Thoracic aorta (tissue), 2 donors: ENCODE data around the gene PIK3R6. TPM values are rescaled to one million over a fixed set of nuclear protein-coding genes. Genes with fewer than 3 reads are reported as not detected.

Source experiments
- ATAC-seq: fragments of 150-250 bp; one replicate; pipeline ENCODE4 v1.8.0; 2017; ENCODE audit warnings: low read depth; ENCODE audit not compliant: insufficient number of reproducible peaks, low FRiP score
- DNase-seq: peaks from one replicate; pipeline ENCODE4 v3.0.0-alpha.2; 2020; ENCODE audit warnings: low spot score
- H3K27ac ChIP-seq, 2 donors: fragments of 200-600 bp; sonication (generic); 1 replicate in 1 of 2; 2 replicates in 1 of 2; pipeline ENCODE4 v1.5.1; 2016; ENCODE audit warnings: mild to moderate bottlenecking in 2 of 2, moderate library complexity in 2 of 2
- H3K27me3 ChIP-seq: fragments of 200-600 bp; sonication (generic); replicated peaks from 2 replicates; pipeline ENCODE4 v1.6.0; 2016; ENCODE audit warnings: mild to moderate bottlenecking; ENCODE audit not compliant: insufficient read depth
- H3K36me3 ChIP-seq: fragments of 200-600 bp; sonication (generic); one replicate; pipeline ENCODE4 v1.5.1; 2016
- H3K4me1 ChIP-seq, 2 donors: fragments of 200-600 bp; sonication (generic); 1 replicate in 1 of 2; 2 replicates in 1 of 2; pipeline versions ENCODE4 v1.5.1 to v1.6.0; 2016; ENCODE audit warnings: low read depth in 2 of 2, mild to moderate bottlenecking in 1 of 2; ENCODE audit not compliant: control insufficient read depth in 1 of 2
- H3K4me3 ChIP-seq: fragments of 200-600 bp; sonication (generic); 2 replicates; pipeline ENCODE4 v1.5.1; 2016; ENCODE audit warnings: mild to moderate bottlenecking
- H3K9me3 ChIP-seq: fragments of 200-600 bp; sonication (generic); 2 replicates; pipeline ENCODE4 v1.5.1; 2016
- total RNA-seq, 2 donors: library from RNA; depleted of rRNA; stranded (reverse); fragments of >200 nt; gene quantifications; one replicate each; pipeline versions ENCODE4 v1.1.0 to v1.2.3, GENCODE V29; 2016
- TF ChIP-seq, protein P1 (sequence below): fragments of 200-600 bp; sonication (generic); IDR thresholded peaks from one replicate; pipeline ENCODE4 v1.5.1; 2019; ENCODE audit warnings: antibody characterized with exemption

The PIK3R6 gene
- total RNA-seq, 2 donors from 2014 or later: 1.5 to 3.5 TPM

- no peaks in the 10 kb centered on the region for H3K4me1 ChIP-seq
- TF ChIP-seq, protein P1, sequence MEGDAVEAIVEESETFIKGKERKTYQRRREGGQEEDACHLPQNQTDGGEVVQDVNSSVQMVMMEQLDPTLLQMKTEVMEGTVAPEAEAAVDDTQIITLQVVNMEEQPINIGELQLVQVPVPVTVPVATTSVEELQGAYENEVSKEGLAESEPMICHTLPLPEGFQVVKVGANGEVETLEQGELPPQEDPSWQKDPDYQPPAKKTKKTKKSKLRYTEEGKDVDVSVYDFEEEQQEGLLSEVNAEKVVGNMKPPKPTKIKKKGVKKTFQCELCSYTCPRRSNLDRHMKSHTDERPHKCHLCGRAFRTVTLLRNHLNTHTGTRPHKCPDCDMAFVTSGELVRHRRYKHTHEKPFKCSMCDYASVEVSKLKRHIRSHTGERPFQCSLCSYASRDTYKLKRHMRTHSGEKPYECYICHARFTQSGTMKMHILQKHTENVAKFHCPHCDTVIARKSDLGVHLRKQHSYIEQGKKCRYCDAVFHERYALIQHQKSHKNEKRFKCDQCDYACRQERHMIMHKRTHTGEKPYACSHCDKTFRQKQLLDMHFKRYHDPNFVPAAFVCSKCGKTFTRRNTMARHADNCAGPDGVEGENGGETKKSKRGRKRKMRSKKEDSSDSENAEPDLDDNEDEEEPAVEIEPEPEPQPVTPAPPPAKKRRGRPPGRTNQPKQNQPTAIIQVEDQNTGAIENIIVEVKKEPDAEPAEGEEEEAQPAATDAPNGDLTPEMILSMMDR: no peak
- no peaks in the 10 kb centered on the region for H3K27me3 ChIP-seq
- ATAC-seq: no peak
- no peak overlapping the region for H3K27ac ChIP-seq
- no peaks in the 10 kb centered on the region for H3K36me3 ChIP-seq
- H3K9me3 ChIP-seq: no peaks in the 10 kb centered on the region
- H3K4me3 ChIP-seq: no peak overlapping the region
- DNase-seq: no peak
Observed at GRCh38 chr17:8904201-8904600, 36.7 kb upstream of the PIK3R6 start.

DNA sequence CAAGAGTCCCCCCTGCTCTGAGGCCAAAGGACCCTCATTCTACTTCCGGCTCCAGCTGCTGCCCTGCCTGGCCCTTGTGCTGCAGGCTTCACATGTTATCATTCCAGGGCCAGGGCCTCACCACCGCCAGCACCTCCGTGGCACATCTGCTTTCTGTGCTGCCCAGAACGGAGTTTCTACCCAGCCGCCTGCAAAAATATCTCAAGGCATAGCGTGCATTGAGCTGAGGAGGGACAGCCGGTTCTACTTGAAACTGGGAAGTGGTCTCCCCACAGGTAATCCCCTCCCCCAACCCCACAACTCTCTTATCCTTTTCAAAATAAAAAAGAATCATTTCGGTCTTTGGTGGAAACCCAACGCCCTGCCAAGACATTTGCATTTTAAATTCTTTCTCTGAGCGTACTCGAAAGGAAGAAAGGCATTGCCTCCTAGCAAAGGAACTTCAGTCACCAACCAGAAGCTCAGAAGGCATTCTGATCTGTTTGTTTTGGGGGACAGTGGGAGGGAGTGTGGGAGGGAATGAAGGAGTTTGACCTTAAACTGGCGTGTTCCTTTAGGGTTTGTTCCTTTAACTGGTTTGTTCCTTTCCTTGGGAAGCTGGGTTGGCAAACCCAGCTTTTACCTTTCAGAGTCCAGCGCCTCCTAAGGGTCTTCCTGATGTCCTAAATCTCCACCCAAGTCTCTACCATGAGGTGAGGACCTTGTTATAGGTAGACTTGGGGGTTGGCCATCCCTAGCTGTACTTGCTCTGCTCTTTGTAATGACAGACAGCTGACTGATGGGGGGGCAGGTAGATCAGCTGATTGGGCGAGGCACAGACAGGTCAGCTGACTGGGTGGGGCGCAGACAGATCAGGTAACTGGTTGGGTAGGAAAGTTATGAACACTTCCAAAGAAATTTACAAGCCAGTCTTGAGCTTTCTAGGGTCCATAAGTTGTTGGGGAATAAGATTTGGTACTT lies 33.4 kb upstream of the PIK3R6 start:
- TF ChIP-seq, protein P1: no peak
- Histone ChIP-seq H3K27ac (no peak overlapping the region), H3K27me3 (no peaks in the 10 kb centered on the region), H3K9me3 (no peaks in the 10 kb centered on the region), H3K36me3 (no peaks in the 10 kb centered on the region), H3K4me1 (no peaks in the 10 kb centered on the region), H3K4me3 (no peak overlapping the region)
- no peak for ATAC-seq
- no peak for DNase-seq

DNA sequence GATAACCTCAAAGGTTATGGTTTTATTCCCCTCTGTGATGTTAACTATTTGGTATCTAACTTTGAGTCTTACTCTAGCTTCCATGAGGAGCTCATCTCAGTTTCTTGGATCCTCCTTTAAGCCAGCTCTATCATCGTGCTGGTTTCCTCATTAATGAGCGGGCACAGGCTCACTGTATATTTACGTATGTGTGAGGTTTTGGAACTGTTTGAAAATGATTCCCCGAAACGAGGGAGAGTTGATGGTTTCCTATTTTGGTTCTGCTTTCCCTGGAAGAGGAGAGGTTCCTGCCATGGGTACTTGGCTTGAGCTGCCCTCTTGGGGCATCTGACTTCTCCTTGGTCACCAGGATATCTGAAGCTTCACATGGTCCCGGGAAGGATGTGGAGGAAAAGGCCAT lies 32.7 kb upstream of the PIK3R6 start:
- no peaks in the 10 kb centered on the region for H3K27me3 ChIP-seq
- H3K27ac ChIP-seq: no peak overlapping the region
- no peaks in the 10 kb centered on the region for H3K4me1 ChIP-seq
- H3K36me3 ChIP-seq: no peaks in the 10 kb centered on the region
- no peak for DNase-seq
- H3K4me3 ChIP-seq: no peak overlapping the region
- ATAC-seq: no peak
- no peaks in the 10 kb centered on the region for H3K9me3 ChIP-seq
- TF ChIP-seq, protein P1: no peak

DNA sequence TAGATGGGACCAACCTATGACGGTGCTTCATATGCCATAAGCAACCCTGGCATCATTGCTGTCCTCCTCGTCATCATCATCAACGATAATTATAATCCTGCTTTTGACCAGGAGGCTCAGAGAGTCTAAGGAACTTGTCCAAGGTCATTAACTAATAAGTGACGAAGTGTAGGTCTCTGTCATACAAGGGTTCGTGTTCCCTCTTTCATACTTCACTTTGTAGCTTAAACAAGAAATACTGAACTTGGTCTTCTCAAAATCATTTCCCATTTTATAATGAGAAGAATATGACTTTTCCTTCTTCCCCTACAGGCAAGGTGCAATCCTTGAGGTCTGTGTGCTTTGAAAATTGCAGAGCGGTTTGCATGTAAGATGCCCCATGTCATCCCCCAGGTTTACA lies 31.2 kb upstream of the PIK3R6 start:
- ATAC-seq: no peak
- no peaks in the 10 kb centered on the region for H3K36me3 ChIP-seq
- no peaks in the 10 kb centered on the region for H3K27me3 ChIP-seq
- no peak for DNase-seq
- H3K4me1 ChIP-seq: no peaks in the 10 kb centered on the region
- H3K27ac ChIP-seq: no peak overlapping the region
- no peak overlapping the region for H3K4me3 ChIP-seq
- TF ChIP-seq, protein P1: no peak
- no peaks in the 10 kb centered on the region for H3K9me3 ChIP-seq

- TF ChIP-seq, protein P1: no peak
- no peak overlapping the region for H3K4me3 ChIP-seq
- DNase-seq (no peak), ATAC-seq (no peak)
- H3K36me3 ChIP-seq: no peaks in the 10 kb centered on the region
- no peaks in the 10 kb centered on the region for H3K27me3 ChIP-seq
- no peaks in the 10 kb centered on the region for H3K9me3 ChIP-seq
- H3K27ac ChIP-seq: no peak overlapping the region
- H3K4me1 ChIP-seq: no peaks in the 10 kb centered on the region
Observed at GRCh38 chr17:8898126-8898525, 30.7 kb upstream of the PIK3R6 start.
